22Rv1 (cell line): ENCODE data around the gene TYW1.
"Not testable (repeated sequence)": the region's sequence is repeated elsewhere in the genome, so short reads cannot be mapped to it uniquely, and the experiment has no call there.

Experiments
- H3K27ac ChIP-seq: fragments of 450-650 bp; 2 replicates; pipeline ENCODE4 v1.5.1; 2017
- CTCF ChIP-seq: fragments of 450-650 bp; IDR thresholded peaks from 2 replicates; pipeline ENCODE4 v1.5.1; 2017; ENCODE audit warnings: mild to moderate bottlenecking
- ZFX ChIP-seq: fragments of 450-650 bp; IDR thresholded peaks from 2 replicates; pipeline ENCODE4 v1.6.1; 2017; ENCODE audit warnings: antibody characterized with exemption, borderline replicate concordance

The TYW1 gene

GRCh38 chr7:67033251-67033650, 36.6 kb downstream of the TYW1 start:
- no peak for TF ChIP-seq ZFX
- no peak for TF ChIP-seq CTCF
- no peak overlapping the region for H3K27ac ChIP-seq

GRCh38 chr7:67036432-67037395, 40.1 kb downstream of the TYW1 start:
- not testable (repeated sequence) for H3K27ac ChIP-seq

- not testable (repeated sequence) for H3K27ac ChIP-seq
- peak; percentile 81 for TF ChIP-seq CTCF
Measured at GRCh38 chr7:67040832-67041231, 44.2 kb downstream of the TYW1 start.

GRCh38 chr7:67042781-67043558, 46.3 kb downstream of the TYW1 start:
- peak overlapping the region; percentile 47 for H3K27ac ChIP-seq

GRCh38 chr7:67043559-67043930, 46.9 kb downstream of the TYW1 start:
- peak overlapping the region; percentile 47 for H3K27ac ChIP-seq

- no peak for TF ChIP-seq CTCF
- no peak for TF ChIP-seq ZFX
- no peak overlapping the region for H3K27ac ChIP-seq
Measured at GRCh38 chr7:67045496-67045995, 48.9 kb downstream of the TYW1 start.

- H3K27ac ChIP-seq = not testable (repeated sequence)
Measured at GRCh38 chr7:67046819-67047218, 50.2 kb downstream of the TYW1 start.

GRCh38 chr7:67049908-67050307, 53.3 kb downstream of the TYW1 start:
- H3K27ac ChIP-seq = not testable (repeated sequence)

- not testable (repeated sequence) for H3K27ac ChIP-seq
Measured at GRCh38 chr7:67052161-67052560, 55.5 kb downstream of the TYW1 start.

- no peak for TF ChIP-seq CTCF
- TF ChIP-seq ZFX = no peak
- no peak overlapping the region for H3K27ac ChIP-seq
Measured at GRCh38 chr7:67056683-67057082, 60.0 kb downstream of the TYW1 start.

- not testable (repeated sequence) for H3K27ac ChIP-seq
Measured at GRCh38 chr7:67061321-67061720, 64.7 kb downstream of the TYW1 start.

GRCh38 chr7:67062802-67063201, 66.2 kb downstream of the TYW1 start:
- H3K27ac ChIP-seq = not testable (repeated sequence)

GRCh38 chr7:67066950-67067622, 70.5 kb downstream of the TYW1 start:
- peak overlapping the region; percentile 8; the same call in 1 of the 2 replicates for H3K27ac ChIP-seq

- H3K27ac ChIP-seq = not testable (repeated sequence)
Measured at GRCh38 chr7:67076120-67076519, 79.5 kb downstream of the TYW1 start.

- not testable (repeated sequence) for H3K27ac ChIP-seq
Measured at GRCh38 chr7:67082880-67083279, 86.2 kb downstream of the TYW1 start.
